ENCODE measurements around the gene NDUFB8.

- TF ChIP-seq EP300 (IDR thresholded peaks at IDR 0.05) (no peak), CTCF (IDR thresholded peaks at IDR 0.05) (no peak)
Observed at GRCh38 chr10:100485801-100486495, 43.7 kb downstream of the NDUFB8 start.
